ENCODE results near the gene MLXIP.

DNA sequence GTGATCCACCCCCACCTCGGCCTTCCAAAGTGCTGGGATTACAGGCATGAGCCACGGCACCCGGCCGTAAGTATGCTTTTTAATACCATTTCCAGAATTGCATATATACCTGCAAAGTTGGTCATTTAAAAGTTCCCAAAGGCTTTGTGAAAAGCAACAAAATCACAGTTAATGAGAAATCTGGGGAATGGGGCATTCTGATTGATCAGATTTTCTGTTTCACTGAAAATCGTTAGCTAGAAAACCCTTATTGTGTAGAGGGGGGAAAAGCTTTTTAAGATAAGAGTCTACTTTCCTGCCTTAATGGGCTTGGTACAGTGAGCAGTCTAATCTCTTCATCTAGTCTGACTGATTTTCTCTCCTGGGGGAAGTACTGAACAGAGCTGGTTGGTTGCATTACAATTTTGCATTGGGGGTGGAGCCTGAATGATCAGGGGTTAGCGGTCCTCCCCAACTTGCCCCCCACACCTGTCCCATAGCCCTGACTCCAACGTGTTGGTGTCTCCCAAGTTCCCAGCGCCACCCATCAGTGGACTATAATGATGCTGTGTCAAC lies 71.6 kb downstream of the MLXIP start:
- TF ChIP-seq, protein P1, sequence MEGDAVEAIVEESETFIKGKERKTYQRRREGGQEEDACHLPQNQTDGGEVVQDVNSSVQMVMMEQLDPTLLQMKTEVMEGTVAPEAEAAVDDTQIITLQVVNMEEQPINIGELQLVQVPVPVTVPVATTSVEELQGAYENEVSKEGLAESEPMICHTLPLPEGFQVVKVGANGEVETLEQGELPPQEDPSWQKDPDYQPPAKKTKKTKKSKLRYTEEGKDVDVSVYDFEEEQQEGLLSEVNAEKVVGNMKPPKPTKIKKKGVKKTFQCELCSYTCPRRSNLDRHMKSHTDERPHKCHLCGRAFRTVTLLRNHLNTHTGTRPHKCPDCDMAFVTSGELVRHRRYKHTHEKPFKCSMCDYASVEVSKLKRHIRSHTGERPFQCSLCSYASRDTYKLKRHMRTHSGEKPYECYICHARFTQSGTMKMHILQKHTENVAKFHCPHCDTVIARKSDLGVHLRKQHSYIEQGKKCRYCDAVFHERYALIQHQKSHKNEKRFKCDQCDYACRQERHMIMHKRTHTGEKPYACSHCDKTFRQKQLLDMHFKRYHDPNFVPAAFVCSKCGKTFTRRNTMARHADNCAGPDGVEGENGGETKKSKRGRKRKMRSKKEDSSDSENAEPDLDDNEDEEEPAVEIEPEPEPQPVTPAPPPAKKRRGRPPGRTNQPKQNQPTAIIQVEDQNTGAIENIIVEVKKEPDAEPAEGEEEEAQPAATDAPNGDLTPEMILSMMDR (IDR thresholded peaks at IDR 0.05), result no peak
- TF ChIP-seq POLR2AphosphoS5 (IDR thresholded peaks at IDR 0.05) (no peak), POLR2A (IDR thresholded peaks at IDR 0.05) (no peak)

Measured in transverse colon (tissue), 4 donors.